Measurements from ENCODE around the gene POLK. TPM values are rescaled to one million over a fixed set of nuclear protein-coding genes. Genes with fewer than 3 reads are reported as not detected.
"Not testable (repeated sequence)": the region's sequence is repeated elsewhere in the genome, so short reads cannot be mapped to it uniquely, and the experiment has no call there.

The POLK gene
- polyA plus RNA-seq, 3 donors from 2014 or later, result 8.0 to 17.3 (median 11.7) TPM

- Mint-ChIP-seq H3K4me1 (peaks cover 8 to 34% of the 10 kb centered on the region in 2 donors), H3K4me3 (no peak overlapping the region), H3K9me3 (peaks cover 7 to 17% (median 13%) of the 10 kb centered on the region in 6 donors), H3K27me3 (ENCODE audit: low read depth in 3 of 3) (peaks cover 0 to 1% (median 0%) of the 10 kb centered on the region in 3 donors), H3K27ac (no peak overlapping the region), H3K36me3 (peaks cover 9 to 27% (median 24%) of the 10 kb centered on the region in 3 donors)
- no peak for DNase-seq
Observed at GRCh38 chr5:75519761-75520160, 8.1 kb downstream of the POLK start.

- Mint-ChIP-seq H3K9me3 (peaks cover 7 to 17% (median 13%) of the 10 kb centered on the region in 6 donors), H3K4me3 (no peak overlapping the region), H3K27me3 (ENCODE audit: low read depth in 3 of 3) (peaks cover 0 to 1% (median 0%) of the 10 kb centered on the region in 3 donors), H3K27ac (no peak overlapping the region), H3K4me1 (peaks cover 6 to 40% of the 10 kb centered on the region in 2 donors), H3K36me3 (peaks cover 9 to 27% (median 24%) of the 10 kb centered on the region in 3 donors)
- no peak for DNase-seq
Observed at GRCh38 chr5:75521195-75521594, 9.5 kb downstream of the POLK start.

GRCh38 chr5:75522025-75522424 is 10.3 kb downstream of the POLK start:
- Mint-ChIP-seq H3K4me1 (peaks cover 6 to 37% of the 10 kb centered on the region in 2 donors), H3K27me3 (ENCODE audit: low read depth in 3 of 3) (peaks cover 0 to 1% (median 0%) of the 10 kb centered on the region in 3 donors), H3K4me3 (no peak overlapping the region), H3K27ac (no peak overlapping the region), H3K36me3 (peaks cover 9 to 27% (median 24%) of the 10 kb centered on the region in 3 donors), H3K9me3 (peaks cover 7 to 17% (median 13%) of the 10 kb centered on the region in 6 donors)
- DNase-seq, result no peak

GRCh38 chr5:75522542-75522941 is 10.9 kb downstream of the POLK start:
- H3K9me3 Mint-ChIP-seq, result peaks cover 7 to 17% (median 13%) of the 10 kb centered on the region in 6 donors
- H3K4me3 Mint-ChIP-seq, result no peak overlapping the region
- H3K27me3 Mint-ChIP-seq (ENCODE audit: low read depth in 3 of 3), result peaks cover 0 to 1% (median 0%) of the 10 kb centered on the region in 3 donors
- H3K27ac Mint-ChIP-seq, result no peak overlapping the region
- H3K36me3 Mint-ChIP-seq, result peaks cover 9 to 27% (median 24%) of the 10 kb centered on the region in 3 donors
- DNase-seq, result no peak
- peaks cover 6 to 32% of the 10 kb centered on the region in 2 donors for H3K4me1 Mint-ChIP-seq

- peaks cover 7 to 17% (median 13%) of the 10 kb centered on the region in 6 donors for H3K9me3 Mint-ChIP-seq
- peaks cover 4 to 25% of the 10 kb centered on the region in 2 donors for H3K4me1 Mint-ChIP-seq
- H3K4me3 Mint-ChIP-seq, result no peak overlapping the region
- H3K27me3 Mint-ChIP-seq (ENCODE audit: low read depth in 3 of 3), result peaks cover 0 to 1% (median 0%) of the 10 kb centered on the region in 3 donors
- H3K27ac Mint-ChIP-seq, result no peak overlapping the region
- DNase-seq, result no peak
- H3K36me3 Mint-ChIP-seq, result peaks cover 9 to 27% (median 24%) of the 10 kb centered on the region in 3 donors
Observed at GRCh38 chr5:75523275-75523674, 11.6 kb downstream of the POLK start.

- no peak for DNase-seq
- Mint-ChIP-seq H3K4me1 (peaks cover 4 to 18% of the 10 kb centered on the region in 2 donors), H3K27ac (no peak overlapping the region), H3K9me3 (peaks cover 7 to 17% (median 13%) of the 10 kb centered on the region in 6 donors), H3K4me3 (no peak overlapping the region), H3K27me3 (ENCODE audit: low read depth in 3 of 3) (peaks cover 0 to 1% (median 0%) of the 10 kb centered on the region in 3 donors), H3K36me3 (peaks cover 9 to 27% (median 24%) of the 10 kb centered on the region in 3 donors)
Observed at GRCh38 chr5:75524071-75524470, 12.4 kb downstream of the POLK start.

GRCh38 chr5:75524591-75524990 is 12.9 kb downstream of the POLK start:
- peaks cover 0 to 1% (median 0%) of the 10 kb centered on the region in 3 donors for H3K27me3 Mint-ChIP-seq (ENCODE audit: low read depth in 3 of 3)
- H3K4me1 Mint-ChIP-seq, result peaks cover 3 to 13% of the 10 kb centered on the region in 2 donors
- peaks cover 7 to 17% (median 13%) of the 10 kb centered on the region in 6 donors for H3K9me3 Mint-ChIP-seq
- H3K4me3 Mint-ChIP-seq, result no peak overlapping the region
- H3K27ac Mint-ChIP-seq, result no peak overlapping the region
- H3K36me3 Mint-ChIP-seq, result peaks cover 9 to 24% (median 22%) of the 10 kb centered on the region in 3 donors
- DNase-seq, result no peak

GRCh38 chr5:75525344-75525743 is 13.7 kb downstream of the POLK start:
- H3K36me3 Mint-ChIP-seq, result peaks cover 9 to 19% (median 18%) of the 10 kb centered on the region in 3 donors
- H3K4me1 Mint-ChIP-seq, result peaks cover 0 to 6% of the 10 kb centered on the region in 2 donors
- H3K9me3 Mint-ChIP-seq, result peaks cover 5 to 17% (median 13%) of the 10 kb centered on the region in 6 donors
- peaks cover 0 to 1% (median 0%) of the 10 kb centered on the region in 3 donors for H3K27me3 Mint-ChIP-seq (ENCODE audit: low read depth in 3 of 3)
- H3K27ac Mint-ChIP-seq, result peak overlapping the region in 3 of 6 donors; percentile 2 to 76 (median 12)
- H3K4me3 Mint-ChIP-seq, result no peak overlapping the region
- DNase-seq, result no peak

GRCh38 chr5:75526070-75526469 is 14.4 kb downstream of the POLK start:
- no peak overlapping the region for H3K4me3 Mint-ChIP-seq
- peaks cover 3 to 13% (median 11%) of the 10 kb centered on the region in 3 donors for H3K36me3 Mint-ChIP-seq
- H3K4me1 Mint-ChIP-seq, result peaks cover 0 to 6% of the 10 kb centered on the region in 2 donors
- peaks cover 5 to 12% (median 8%) of the 10 kb centered on the region in 6 donors for H3K9me3 Mint-ChIP-seq
- H3K27me3 Mint-ChIP-seq (ENCODE audit: low read depth in 3 of 3), result peaks cover 0 to 1% (median 0%) of the 10 kb centered on the region in 3 donors
- no peak for DNase-seq
- no peak overlapping the region for H3K27ac Mint-ChIP-seq

- Mint-ChIP-seq H3K27me3 (ENCODE audit: low read depth in 3 of 3) (peaks cover 0 to 3% (median 2%) of the 10 kb centered on the region in 3 donors), H3K9me3 (peaks cover 0 to 4% (median under 1%) of the 10 kb centered on the region in 6 donors), H3K4me3 (no peak overlapping the region), H3K36me3 (peaks cover 5 to 13% (median 9%) of the 10 kb centered on the region in 3 donors), H3K27ac (peak overlapping the region in 1 of 6 donors; percentile 60), H3K4me1 (peaks cover 0 to 6% of the 10 kb centered on the region in 2 donors)
- no peak for DNase-seq
Observed at GRCh38 chr5:75529185-75529584, 17.5 kb downstream of the POLK start.

GRCh38 chr5:75532190-75532589 is 20.5 kb downstream of the POLK start:
- H3K27me3 Mint-ChIP-seq (ENCODE audit: low read depth in 3 of 3), result peaks cover 0 to 5% (median 2%) of the 10 kb centered on the region in 3 donors
- H3K4me1 Mint-ChIP-seq, result peaks cover 11 to 12% of the 10 kb centered on the region in 2 donors
- H3K4me3 Mint-ChIP-seq, result no peak overlapping the region
- peaks cover 19 to 32% (median 28%) of the 10 kb centered on the region in 3 donors for H3K36me3 Mint-ChIP-seq
- H3K9me3 Mint-ChIP-seq, result peaks cover 3 to 15% (median 8%) of the 10 kb centered on the region in 6 donors
- no peak for DNase-seq
- H3K27ac Mint-ChIP-seq, result no peak overlapping the region

GRCh38 chr5:75533716-75534115 is 22.0 kb downstream of the POLK start:
- H3K27me3 Mint-ChIP-seq (ENCODE audit: low read depth in 3 of 3); DNase-seq; H3K27ac Mint-ChIP-seq; H3K4me3 Mint-ChIP-seq: not testable (repeated sequence)
- H3K4me1 Mint-ChIP-seq, result peaks cover 12 to 16% of the 10 kb centered on the region in 2 donors
- peaks cover 19 to 32% (median 28%) of the 10 kb centered on the region in 3 donors for H3K36me3 Mint-ChIP-seq
- peaks cover 3 to 15% (median 8%) of the 10 kb centered on the region in 6 donors for H3K9me3 Mint-ChIP-seq

- peaks cover 19 to 32% (median 28%) of the 10 kb centered on the region in 3 donors for H3K36me3 Mint-ChIP-seq
- H3K4me1 Mint-ChIP-seq, result peaks cover 12 to 16% of the 10 kb centered on the region in 2 donors
- H3K27ac Mint-ChIP-seq, result no peak overlapping the region
- H3K27me3 Mint-ChIP-seq (ENCODE audit: low read depth in 3 of 3), result peaks cover 0 to 5% (median 2%) of the 10 kb centered on the region in 3 donors
- H3K4me3 Mint-ChIP-seq, result no peak overlapping the region
- DNase-seq, result no peak
- H3K9me3 Mint-ChIP-seq, result peaks cover 3 to 15% (median 8%) of the 10 kb centered on the region in 6 donors
Observed at GRCh38 chr5:75534734-75535133, 23.0 kb downstream of the POLK start.

- H3K27me3 Mint-ChIP-seq (ENCODE audit: low read depth in 3 of 3), result peaks cover 0 to 5% (median 2%) of the 10 kb centered on the region in 3 donors
- peaks cover 19 to 32% (median 28%) of the 10 kb centered on the region in 3 donors for H3K36me3 Mint-ChIP-seq
- peaks cover 3 to 15% (median 8%) of the 10 kb centered on the region in 6 donors for H3K9me3 Mint-ChIP-seq
- no peak for DNase-seq
- H3K4me1 Mint-ChIP-seq, result peaks cover 12 to 16% of the 10 kb centered on the region in 2 donors
- H3K27ac Mint-ChIP-seq, result peak overlapping the region in 1 of 6 donors; percentile 35
- H3K4me3 Mint-ChIP-seq, result no peak overlapping the region
Observed at GRCh38 chr5:75536147-75536546, 24.5 kb downstream of the POLK start.
